SK-N-SH treated with all-trans-retinoic acid at 6 μM for 48 hours (cell line): Measurements from ENCODE around the gene SNX13.

Source experiments
- ATAC-seq: fragments of 200-7000 bp; cut with Tn5 transposase; 3 replicates; pipeline ENCODE4 v1.9.1; 2020; ENCODE audit warnings: mild to moderate bottlenecking, moderate library complexity
- ARNTL ChIP-seq: fragments of 450-650 bp; formaldehyde crosslinking; IDR thresholded peaks from 2 replicates; pipeline ENCODE4 v1.5.0; 2020; ENCODE audit warnings: low read depth, mild to moderate bottlenecking, moderate library complexity, borderline replicate concordance
- BACH2 ChIP-seq: fragments of 250-450 bp; sonication (Bioruptor Pico); IDR thresholded peaks from 2 replicates; pipeline ENCODE4 v1.9.0; 2021; ENCODE audit warnings: mild to moderate bottlenecking, borderline replicate concordance
- CREB5 ChIP-seq: fragments of 250-450 bp; sonication (Bioruptor Pico); IDR thresholded peaks from 2 replicates; pipeline ENCODE4 v1.5.1; 2020; ENCODE audit warnings: low read depth, mild to moderate bottlenecking, moderate library complexity
- CSDC2 ChIP-seq: fragments of 250-450 bp; sonication (Bioruptor Pico); IDR thresholded peaks from 2 replicates; pipeline ENCODE4 v1.5.0; 2020; ENCODE audit warnings: mild to moderate bottlenecking, moderate library complexity
- CSRNP3 ChIP-seq: fragments of 250-450 bp; sonication (Bioruptor Pico); IDR thresholded peaks from 2 replicates; pipeline ENCODE4 v1.5.1; 2021; ENCODE audit warnings: mild to moderate bottlenecking, moderate library complexity
- GLIS3 ChIP-seq: fragments of 250-450 bp; sonication (Bioruptor Pico); IDR thresholded peaks from 2 replicates; pipeline ENCODE4 v1.5.0; 2020; ENCODE audit warnings: mild to moderate bottlenecking, moderate library complexity
- OSR1 ChIP-seq: fragments of 250-450 bp; sonication (Bioruptor Pico); IDR thresholded peaks from 2 replicates; pipeline ENCODE4 v1.8.0; 2022; ENCODE audit warnings: moderate library complexity, mild to moderate bottlenecking, inconsistent platforms
- PPARA ChIP-seq: fragments of 250-450 bp; sonication (Bioruptor Pico); IDR thresholded peaks from 2 replicates; pipeline ENCODE4 v1.5.0; 2020; ENCODE audit warnings: mild to moderate bottlenecking, borderline replicate concordance
- RARB ChIP-seq: fragments of 250-450 bp; sonication (Bioruptor Pico); IDR thresholded peaks from 2 replicates; pipeline ENCODE4 v1.8.0; 2021; ENCODE audit warnings: mild to moderate bottlenecking, moderate library complexity
- SNAI2 ChIP-seq: fragments of 250-450 bp; sonication (Bioruptor Pico); IDR thresholded peaks from 2 replicates; pipeline ENCODE4 v1.5.0; 2020; ENCODE audit warnings: mild to moderate bottlenecking, moderate library complexity
- TCF4 ChIP-seq: fragments of 250-450 bp; sonication (Bioruptor Pico); IDR thresholded peaks from 2 replicates; pipeline ENCODE4 v1.8.0; 2021; ENCODE audit warnings: mild to moderate bottlenecking, moderate library complexity, borderline replicate concordance
- TOX ChIP-seq: fragments of 250-450 bp; sonication (Bioruptor Pico); IDR thresholded peaks from 2 replicates; pipeline ENCODE4 v1.8.0; 2021; ENCODE audit warnings: mild to moderate bottlenecking, moderate library complexity, borderline replicate concordance
- ZC3H10 ChIP-seq: fragments of 250-450 bp; sonication (Bioruptor Pico); IDR thresholded peaks from 2 replicates; pipeline ENCODE4 v1.5.1; 2021; ENCODE audit warnings: mild to moderate bottlenecking, moderate library complexity
- ZFP3 ChIP-seq: fragments of 250-450 bp; sonication (Bioruptor Pico); IDR thresholded peaks from 2 replicates; pipeline ENCODE4 v1.5.0; 2020; ENCODE audit warnings: mild to moderate bottlenecking, moderate library complexity
- ZFP30 ChIP-seq: fragments of 450-650 bp; formaldehyde crosslinking; IDR thresholded peaks from 2 replicates; pipeline ENCODE4 v1.5.0; 2022; ENCODE audit warnings: mild to moderate bottlenecking, moderate library complexity
- ZNF565 ChIP-seq: fragments of 450-650 bp; formaldehyde crosslinking; conservative IDR thresholded peaks from 2 replicates; pipeline ENCODE4 v1.5.0; 2020; ENCODE audit warnings: low read depth, mild to moderate bottlenecking, moderate library complexity
- ZNF70 ChIP-seq: fragments of 450-650 bp; formaldehyde crosslinking; IDR thresholded peaks from 2 replicates; pipeline ENCODE4 v1.5.0; 2020; ENCODE audit warnings: mild to moderate bottlenecking, moderate library complexity
- ZNF8 ChIP-seq: fragments of 450-650 bp; formaldehyde crosslinking; IDR thresholded peaks from 2 replicates; pipeline ENCODE4 v1.5.0; 2020; ENCODE audit warnings: mild to moderate bottlenecking, moderate library complexity
- TF ChIP-seq, protein P1 (sequence below): fragments of 250-450 bp; sonication (Bioruptor Pico); IDR thresholded peaks from 2 replicates; pipeline ENCODE4 v1.5.0; 2020; ENCODE audit warnings: mild to moderate bottlenecking, moderate library complexity
- TF ChIP-seq, protein P2 (sequence below): fragments of 250-450 bp; sonication (Bioruptor Pico); IDR thresholded peaks from 2 replicates; pipeline ENCODE4 v1.8.0; 2021; ENCODE audit warnings: low read depth, mild to moderate bottlenecking, moderate library complexity, borderline replicate concordance

The SNX13 gene

DNA sequence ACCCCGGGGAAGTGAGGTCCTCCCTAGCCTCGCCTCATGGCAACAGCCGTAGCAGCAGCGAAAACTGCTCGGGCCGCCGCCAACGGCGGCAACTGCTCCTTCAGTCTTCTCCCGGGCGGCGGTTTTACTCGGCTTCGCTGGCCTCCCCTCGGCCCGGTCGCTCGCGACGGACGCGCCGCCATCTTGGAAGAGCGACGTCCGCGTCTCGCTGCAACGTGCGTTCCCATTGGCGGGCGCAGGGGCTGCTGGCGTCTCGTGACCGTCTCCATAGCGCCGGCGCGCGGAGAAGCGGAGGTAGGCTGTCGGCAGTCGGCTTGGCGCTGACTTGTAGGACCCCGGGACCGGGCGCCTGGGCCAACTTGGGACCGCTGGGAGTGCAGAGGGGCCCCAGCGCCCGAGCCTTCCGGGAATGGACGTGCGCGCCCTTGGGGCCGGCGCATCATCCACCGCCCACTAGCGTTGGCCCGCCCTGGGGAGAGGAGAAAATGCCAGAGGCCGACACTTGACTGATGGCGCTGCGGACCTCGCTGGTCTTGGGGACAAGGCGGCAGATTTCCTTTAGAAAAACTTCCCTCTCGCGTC lies at the start of gene SNX13:
Gene SNX13, minus strand, starts transcription at position 193 of the 582 bp plus-strand sequence. CDS start 199 bp downstream, outside the sequence.
- TF ChIP-seq ZNF565 (CRISPR knock-in tag) (no peak), CSDC2 (CRISPR knock-in tag) (no peak), ZNF8 (CRISPR knock-in tag) (0 out of 2 replicates have a peak, but pooled peaks have one; percentile 14), SNAI2 (CRISPR knock-in tag) (no peak), TCF4 (CRISPR knock-in tag) (no peak)
- ATAC-seq: peak; percentile 97

DNA sequence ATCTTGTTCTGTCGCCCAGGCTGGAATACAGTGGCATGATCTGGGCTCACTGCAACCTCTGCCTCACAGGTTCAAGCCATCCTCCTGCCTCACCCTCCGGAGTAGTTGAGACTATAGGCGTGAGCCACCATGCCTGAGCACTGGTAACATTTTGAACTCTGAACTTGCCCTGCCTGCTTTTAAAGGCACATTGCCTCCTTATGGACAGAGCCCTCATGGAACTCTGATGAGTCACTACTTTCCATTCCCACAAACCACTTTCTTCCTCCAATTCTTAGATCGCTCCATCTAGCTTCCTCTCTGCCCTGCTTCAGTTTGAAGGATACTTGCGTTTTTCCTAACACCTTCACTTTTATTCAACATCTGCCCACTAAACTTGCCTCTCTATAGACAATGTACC lies 49.3 kb upstream of the SNX13 start:
- ATAC-seq: no peak; the same call in 2 of the 3 replicates
- TF ChIP-seq PPARA (CRISPR knock-in tag): no peak
- TF ChIP-seq GLIS3: no peak
- TF ChIP-seq ZFP30: no peak
- no peak for TF ChIP-seq CSRNP3 (CRISPR knock-in tag)
- TF ChIP-seq, protein P1, sequence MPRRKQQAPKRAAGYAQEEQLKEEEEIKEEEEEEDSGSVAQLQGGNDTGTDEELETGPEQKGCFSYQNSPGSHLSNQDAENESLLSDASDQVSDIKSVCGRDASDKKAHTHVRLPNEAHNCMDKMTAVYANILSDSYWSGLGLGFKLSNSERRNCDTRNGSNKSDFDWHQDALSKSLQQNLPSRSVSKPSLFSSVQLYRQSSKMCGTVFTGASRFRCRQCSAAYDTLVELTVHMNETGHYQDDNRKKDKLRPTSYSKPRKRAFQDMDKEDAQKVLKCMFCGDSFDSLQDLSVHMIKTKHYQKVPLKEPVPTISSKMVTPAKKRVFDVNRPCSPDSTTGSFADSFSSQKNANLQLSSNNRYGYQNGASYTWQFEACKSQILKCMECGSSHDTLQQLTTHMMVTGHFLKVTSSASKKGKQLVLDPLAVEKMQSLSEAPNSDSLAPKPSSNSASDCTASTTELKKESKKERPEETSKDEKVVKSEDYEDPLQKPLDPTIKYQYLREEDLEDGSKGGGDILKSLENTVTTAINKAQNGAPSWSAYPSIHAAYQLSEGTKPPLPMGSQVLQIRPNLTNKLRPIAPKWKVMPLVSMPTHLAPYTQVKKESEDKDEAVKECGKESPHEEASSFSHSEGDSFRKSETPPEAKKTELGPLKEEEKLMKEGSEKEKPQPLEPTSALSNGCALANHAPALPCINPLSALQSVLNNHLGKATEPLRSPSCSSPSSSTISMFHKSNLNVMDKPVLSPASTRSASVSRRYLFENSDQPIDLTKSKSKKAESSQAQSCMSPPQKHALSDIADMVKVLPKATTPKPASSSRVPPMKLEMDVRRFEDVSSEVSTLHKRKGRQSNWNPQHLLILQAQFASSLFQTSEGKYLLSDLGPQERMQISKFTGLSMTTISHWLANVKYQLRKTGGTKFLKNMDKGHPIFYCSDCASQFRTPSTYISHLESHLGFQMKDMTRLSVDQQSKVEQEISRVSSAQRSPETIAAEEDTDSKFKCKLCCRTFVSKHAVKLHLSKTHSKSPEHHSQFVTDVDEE: no peak
- TF ChIP-seq TCF4 (CRISPR knock-in tag): no peak
- no peak for TF ChIP-seq ZNF565 (CRISPR knock-in tag)
- no peak for TF ChIP-seq RARB
- no peak for TF ChIP-seq BACH2 (CRISPR knock-in tag)
- TF ChIP-seq ARNTL (CRISPR knock-in tag): no peak
- no peak for TF ChIP-seq SNAI2 (CRISPR knock-in tag)
- no peak for TF ChIP-seq ZNF70
- TF ChIP-seq ZC3H10 (CRISPR knock-in tag): no peak
- TF ChIP-seq, protein P2, sequence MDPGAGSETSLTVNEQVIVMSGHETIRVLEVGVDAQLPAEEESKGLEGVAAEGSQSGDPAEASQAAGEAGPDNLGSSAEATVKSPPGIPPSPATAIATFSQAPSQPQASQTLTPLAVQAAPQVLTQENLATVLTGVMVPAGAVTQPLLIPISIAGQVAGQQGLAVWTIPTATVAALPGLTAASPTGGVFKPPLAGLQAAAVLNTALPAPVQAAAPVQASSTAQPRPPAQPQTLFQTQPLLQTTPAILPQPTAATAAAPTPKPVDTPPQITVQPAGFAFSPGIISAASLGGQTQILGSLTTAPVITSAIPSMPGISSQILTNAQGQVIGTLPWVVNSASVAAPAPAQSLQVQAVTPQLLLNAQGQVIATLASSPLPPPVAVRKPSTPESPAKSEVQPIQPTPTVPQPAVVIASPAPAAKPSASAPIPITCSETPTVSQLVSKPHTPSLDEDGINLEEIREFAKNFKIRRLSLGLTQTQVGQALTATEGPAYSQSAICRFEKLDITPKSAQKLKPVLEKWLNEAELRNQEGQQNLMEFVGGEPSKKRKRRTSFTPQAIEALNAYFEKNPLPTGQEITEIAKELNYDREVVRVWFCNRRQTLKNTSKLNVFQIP: no peak
- TF ChIP-seq TOX: no peak
- TF ChIP-seq CREB5: no peak

GRCh38 chr7:17988858-17989257 lies 48.6 kb upstream of the SNX13 start:
- no peak for ATAC-seq

GRCh38 chr7:17988141-17988540 lies 47.8 kb upstream of the SNX13 start:
- no peak for ATAC-seq
- TF ChIP-seq BACH2 (CRISPR knock-in tag): no peak
- TF ChIP-seq SNAI2 (CRISPR knock-in tag): no peak
- TF ChIP-seq ZFP3 (CRISPR knock-in tag): no peak
- TF ChIP-seq TOX: no peak
- no peak for TF ChIP-seq PPARA (CRISPR knock-in tag)
- no peak for TF ChIP-seq ZNF70
- TF ChIP-seq ZFP30: no peak
- TF ChIP-seq, protein P2: no peak
- TF ChIP-seq CSDC2 (CRISPR knock-in tag): no peak
- TF ChIP-seq GLIS3: no peak
- TF ChIP-seq TCF4 (CRISPR knock-in tag): no peak
- no peak for TF ChIP-seq CSRNP3 (CRISPR knock-in tag)
- no peak for TF ChIP-seq RARB

More at GRCh38 chr7:17988858-17989257, 48.6 kb upstream of the SNX13 start:
- no peak for TF ChIP-seq OSR1 (CRISPR knock-in tag)
- TF ChIP-seq ZNF565 (CRISPR knock-in tag): no peak
- no peak for TF ChIP-seq SNAI2 (CRISPR knock-in tag)
- TF ChIP-seq, protein P2: no peak
